ENCODE data around the gene HIP1.

Gene HIP1

GRCh38 chr7:75485355-75485978 lies 253.3 kb downstream of the HIP1 start:
- DNase-seq, result peak; percentile 49 to 52

Data from activated T-cell treated with anti-CD3 and anti-CD28 coated beads, Interleukin-2, amount 50 U/mL, for 48 hours (primary cell).